ENCODE data around the gene HOXC4.

DNA sequence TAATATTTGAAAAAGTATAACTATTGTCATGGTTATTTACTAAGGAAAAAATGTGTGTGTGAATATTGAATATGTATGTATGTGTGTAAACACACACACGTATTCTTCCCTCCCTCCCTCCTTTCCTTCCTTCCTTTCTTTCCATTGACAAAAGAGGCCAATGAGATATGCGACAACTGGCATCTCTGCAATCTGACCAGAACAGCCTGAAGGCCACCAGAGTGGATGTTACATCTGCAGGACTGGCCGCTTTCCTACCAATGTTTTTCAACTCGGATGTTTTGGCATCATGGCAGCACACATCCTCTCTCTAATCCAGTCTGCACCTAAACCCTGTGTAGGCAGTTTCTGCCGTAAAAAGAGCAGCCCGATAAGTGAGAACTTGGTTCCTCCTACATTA, 20.7 kb downstream of the HOXC4 start:
- TF ChIP-seq, protein P1, sequence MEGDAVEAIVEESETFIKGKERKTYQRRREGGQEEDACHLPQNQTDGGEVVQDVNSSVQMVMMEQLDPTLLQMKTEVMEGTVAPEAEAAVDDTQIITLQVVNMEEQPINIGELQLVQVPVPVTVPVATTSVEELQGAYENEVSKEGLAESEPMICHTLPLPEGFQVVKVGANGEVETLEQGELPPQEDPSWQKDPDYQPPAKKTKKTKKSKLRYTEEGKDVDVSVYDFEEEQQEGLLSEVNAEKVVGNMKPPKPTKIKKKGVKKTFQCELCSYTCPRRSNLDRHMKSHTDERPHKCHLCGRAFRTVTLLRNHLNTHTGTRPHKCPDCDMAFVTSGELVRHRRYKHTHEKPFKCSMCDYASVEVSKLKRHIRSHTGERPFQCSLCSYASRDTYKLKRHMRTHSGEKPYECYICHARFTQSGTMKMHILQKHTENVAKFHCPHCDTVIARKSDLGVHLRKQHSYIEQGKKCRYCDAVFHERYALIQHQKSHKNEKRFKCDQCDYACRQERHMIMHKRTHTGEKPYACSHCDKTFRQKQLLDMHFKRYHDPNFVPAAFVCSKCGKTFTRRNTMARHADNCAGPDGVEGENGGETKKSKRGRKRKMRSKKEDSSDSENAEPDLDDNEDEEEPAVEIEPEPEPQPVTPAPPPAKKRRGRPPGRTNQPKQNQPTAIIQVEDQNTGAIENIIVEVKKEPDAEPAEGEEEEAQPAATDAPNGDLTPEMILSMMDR (IDR thresholded peaks at IDR 0.05; ENCODE audit: low read depth, low read length), result no peak
- TF ChIP-seq EZH2phosphoT487 (IDR thresholded peaks at IDR 0.05; ENCODE audit: low read depth), result no peak
